ENCODE measurements around the gene SLC22A6.

SLC22A6 gene

DNA sequence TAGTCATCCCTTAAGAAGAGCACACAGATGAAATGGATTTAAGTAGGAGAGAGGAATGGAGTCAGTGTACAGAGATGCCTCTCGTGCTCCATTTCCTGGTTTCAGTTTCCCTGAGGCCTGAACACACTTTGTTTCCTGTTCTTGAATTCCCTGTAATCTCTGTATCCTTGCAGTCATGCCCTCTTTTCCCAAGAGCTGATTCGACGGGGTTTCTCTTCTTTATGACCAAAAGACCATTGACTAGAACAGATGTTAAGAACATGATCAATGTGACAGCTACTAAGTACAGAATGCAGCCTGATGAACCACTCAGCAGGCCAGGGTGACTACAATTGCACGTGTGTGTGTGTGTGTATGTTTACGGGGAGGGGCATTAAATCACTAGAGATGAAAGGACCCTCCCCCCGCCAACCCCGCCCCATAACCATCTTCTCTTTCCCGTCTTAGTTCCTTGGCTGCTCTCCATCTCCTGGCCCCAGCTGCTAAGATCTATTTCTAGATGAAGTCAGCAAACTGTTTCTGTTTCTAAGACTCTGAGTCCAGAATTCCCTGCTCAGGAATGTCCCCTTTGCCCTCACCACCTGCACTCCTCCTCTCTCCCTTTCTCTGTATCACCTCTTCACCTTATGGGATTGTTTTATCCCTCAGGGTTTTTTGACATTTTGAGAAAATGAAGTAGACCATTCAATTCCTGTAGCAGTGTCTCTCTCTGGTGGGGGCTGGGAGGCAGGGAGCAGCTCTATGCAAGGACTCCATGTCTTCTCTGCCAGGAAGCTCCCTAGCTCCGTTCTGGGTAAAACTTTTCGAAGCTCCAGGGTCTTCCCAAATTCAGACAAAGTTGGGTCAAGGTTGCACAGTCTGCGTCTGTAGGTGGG, 26.0 kb downstream of the SLC22A6 start:
- H3K27me3 ChIP-seq (replicated peaks; ENCODE audit: insufficient read depth, low read length): no peaks in the 10 kb centered on the region
- DNase-seq: no peak
- H3F3A ChIP-seq (ENCODE audit: insufficient read depth, low read length): no peaks in the 10 kb centered on the region
- no peaks in the 10 kb centered on the region for H4K20me1 ChIP-seq (ENCODE audit: insufficient read depth, low read length)
- H3K4me2 ChIP-seq (ENCODE audit: low read depth, low read length): no peak overlapping the region
- H3K79me2 ChIP-seq (ENCODE audit: low read length): no peaks in the 10 kb centered on the region
- H3K9me3 ChIP-seq (replicated peaks; ENCODE audit: insufficient read depth, low read length): no peaks in the 10 kb centered on the region
- H3K4me3 ChIP-seq (ENCODE audit: low read length): no peak overlapping the region
- no peaks in the 10 kb centered on the region for H3K36me3 ChIP-seq (replicated peaks; ENCODE audit: insufficient read depth, low read length)
- no peak overlapping the region for H2AFZ ChIP-seq (ENCODE audit: low read length)
- H3K27ac ChIP-seq (ENCODE audit: low read length): no peak overlapping the region
- H3K9ac ChIP-seq (ENCODE audit: low read length): no peak overlapping the region
- TF ChIP-seq, protein P1, sequence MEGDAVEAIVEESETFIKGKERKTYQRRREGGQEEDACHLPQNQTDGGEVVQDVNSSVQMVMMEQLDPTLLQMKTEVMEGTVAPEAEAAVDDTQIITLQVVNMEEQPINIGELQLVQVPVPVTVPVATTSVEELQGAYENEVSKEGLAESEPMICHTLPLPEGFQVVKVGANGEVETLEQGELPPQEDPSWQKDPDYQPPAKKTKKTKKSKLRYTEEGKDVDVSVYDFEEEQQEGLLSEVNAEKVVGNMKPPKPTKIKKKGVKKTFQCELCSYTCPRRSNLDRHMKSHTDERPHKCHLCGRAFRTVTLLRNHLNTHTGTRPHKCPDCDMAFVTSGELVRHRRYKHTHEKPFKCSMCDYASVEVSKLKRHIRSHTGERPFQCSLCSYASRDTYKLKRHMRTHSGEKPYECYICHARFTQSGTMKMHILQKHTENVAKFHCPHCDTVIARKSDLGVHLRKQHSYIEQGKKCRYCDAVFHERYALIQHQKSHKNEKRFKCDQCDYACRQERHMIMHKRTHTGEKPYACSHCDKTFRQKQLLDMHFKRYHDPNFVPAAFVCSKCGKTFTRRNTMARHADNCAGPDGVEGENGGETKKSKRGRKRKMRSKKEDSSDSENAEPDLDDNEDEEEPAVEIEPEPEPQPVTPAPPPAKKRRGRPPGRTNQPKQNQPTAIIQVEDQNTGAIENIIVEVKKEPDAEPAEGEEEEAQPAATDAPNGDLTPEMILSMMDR (IDR thresholded peaks at IDR 0.05; ENCODE audit: low read length): no peak
- H3K9me2 ChIP-seq (replicated peaks; ENCODE audit: insufficient read depth, low read length): no peaks in the 10 kb centered on the region
- no peaks in the 10 kb centered on the region for H3K4me1 ChIP-seq (ENCODE audit: low read length)

DNA sequence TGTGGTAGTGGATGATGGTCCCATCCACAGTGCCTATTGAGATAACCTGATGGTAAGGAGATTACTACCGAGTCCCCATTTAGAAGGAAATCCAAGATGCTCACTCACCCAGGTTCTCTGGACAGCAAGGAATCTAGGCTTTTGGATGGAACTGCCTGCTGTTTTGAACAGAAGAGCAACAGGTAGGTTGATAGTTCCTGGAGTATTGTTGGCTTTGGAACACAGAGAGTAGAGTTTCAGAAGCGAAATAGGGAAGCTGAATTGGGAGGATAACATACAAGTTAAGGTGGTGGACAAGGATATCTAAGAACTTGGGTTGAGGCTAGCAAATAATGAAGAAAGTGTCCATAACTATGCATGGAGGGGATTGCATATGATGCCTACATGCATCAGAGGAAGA, 27.6 kb downstream of the SLC22A6 start:
- no peaks in the 10 kb centered on the region for H3F3A ChIP-seq (ENCODE audit: insufficient read depth, low read length)
- TF ChIP-seq EZH2phosphoT487 (IDR thresholded peaks at IDR 0.05; ENCODE audit: low read length): no peak
- TF ChIP-seq EZH2 (optimal IDR thresholded peaks at IDR 0.05; ENCODE audit: low read depth, low read length): no peak
- TF ChIP-seq, protein P1 (IDR thresholded peaks at IDR 0.05; ENCODE audit: low read length): no peak

DNA sequence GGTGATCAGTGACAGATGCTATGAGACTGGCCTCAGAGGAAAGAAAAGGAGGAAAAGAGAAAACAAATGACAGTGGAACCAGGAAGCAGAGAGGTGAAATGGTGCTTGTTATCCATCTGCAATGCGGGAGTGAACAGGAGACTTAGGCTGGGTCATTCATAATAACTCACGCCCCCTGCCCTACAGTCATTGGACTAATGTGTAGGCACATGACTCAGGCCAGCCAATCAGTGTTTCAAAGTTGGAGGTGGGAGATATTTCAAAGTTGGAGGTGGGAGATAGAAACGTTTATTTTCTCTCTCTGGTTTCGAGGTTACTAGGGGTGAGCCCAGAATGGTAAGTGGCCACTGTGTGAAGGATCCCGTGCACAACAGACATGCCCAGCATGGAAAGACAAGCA, 30.3 kb downstream of the SLC22A6 start:
- no peaks in the 10 kb centered on the region for H4K20me1 ChIP-seq (ENCODE audit: insufficient read depth, low read length)

More for the DNA sequence above, 27.6 kb downstream of the SLC22A6 start:
- Histone ChIP-seq H3K4me1 (ENCODE audit: low read length) (no peaks in the 10 kb centered on the region), H4K20me1 (ENCODE audit: insufficient read depth, low read length) (no peaks in the 10 kb centered on the region), H3K9ac (ENCODE audit: low read length) (no peak overlapping the region), H3K79me2 (ENCODE audit: low read length) (no peaks in the 10 kb centered on the region), H3K27ac (ENCODE audit: low read length) (no peak overlapping the region), H3K4me2 (ENCODE audit: low read depth, low read length) (no peak overlapping the region), H3K27me3 (replicated peaks; ENCODE audit: insufficient read depth, low read length) (no peaks in the 10 kb centered on the region), H3K4me3 (ENCODE audit: low read length) (no peak overlapping the region), H3K36me3 (replicated peaks; ENCODE audit: insufficient read depth, low read length) (no peaks in the 10 kb centered on the region), H3K9me3 (replicated peaks; ENCODE audit: insufficient read depth, low read length) (no peaks in the 10 kb centered on the region), H3K9me2 (replicated peaks; ENCODE audit: insufficient read depth, low read length) (no peaks in the 10 kb centered on the region), H2AFZ (ENCODE audit: low read length) (no peak overlapping the region)
- no peak for DNase-seq

More for the DNA sequence above, 30.3 kb downstream of the SLC22A6 start:
- Histone ChIP-seq H3K27ac (ENCODE audit: low read length) (no peak overlapping the region), H3K4me1 (ENCODE audit: low read length) (no peaks in the 10 kb centered on the region), H3K9me2 (replicated peaks; ENCODE audit: insufficient read depth, low read length) (no peaks in the 10 kb centered on the region), H3K4me3 (ENCODE audit: low read length) (no peak overlapping the region), H2AFZ (ENCODE audit: low read length) (no peak overlapping the region), H3K9me3 (replicated peaks; ENCODE audit: insufficient read depth, low read length) (no peaks in the 10 kb centered on the region), H3K9ac (ENCODE audit: low read length) (no peak overlapping the region), H3K27me3 (replicated peaks; ENCODE audit: insufficient read depth, low read length) (no peaks in the 10 kb centered on the region), H3K36me3 (replicated peaks; ENCODE audit: insufficient read depth, low read length) (no peaks in the 10 kb centered on the region), H3K4me2 (ENCODE audit: low read depth, low read length) (no peak overlapping the region), H3K79me2 (ENCODE audit: low read length) (no peaks in the 10 kb centered on the region), H3F3A (ENCODE audit: insufficient read depth, low read length) (no peaks in the 10 kb centered on the region)
- DNase-seq: no peak
- TF ChIP-seq, protein P1 (IDR thresholded peaks at IDR 0.05; ENCODE audit: low read length): no peak
- TF ChIP-seq EZH2phosphoT487 (IDR thresholded peaks at IDR 0.05; ENCODE audit: low read length): no peak
- TF ChIP-seq EZH2 (optimal IDR thresholded peaks at IDR 0.05; ENCODE audit: low read depth, low read length): no peak

Data from MM.1S (cell line).